Activated CD8-positive, alpha-beta T cell treated with anti-CD3 and anti-CD28 coated beads, Interleukin-2, amount 10 ng/mL, durations not matched to agents 7 days and 5 days (primary cell): ENCODE measurements around the gene SECISBP2L. TPM values are rescaled to one million over a fixed set of nuclear protein-coding genes. Genes with fewer than 3 reads are reported as not detected.

Source experiments
- ATAC-seq: fragments of 150-1000 bp; cut with Tn5 transposase; one replicate; pipeline ENCODE4 v1.10.0; 2021; ENCODE audit warnings: moderate library complexity
- CTCF ChIA-PET: fragments of 350-600 bp; sonication (Branson Sonifier 250); formaldehyde crosslinking; loops from one replicate; lab custom pipeline; 2021; ENCODE audit warnings: antibody characterized with exemption; lab: Charles Lee
- POLR2A ChIA-PET: fragments of 350-600 bp; sonication (Branson Sonifier 250); formaldehyde crosslinking; loops from one replicate; lab custom pipeline; 2021; ENCODE audit warnings: antibody characterized with exemption; lab: Charles Lee
- DNase-seq: peaks from one replicate; pipeline ENCODE4 v3.0.0-alpha.2; 2020
- H3K27ac Mint-ChIP-seq: one replicate; pipeline ENCODE4 v1.8.0; 2021; ENCODE audit warnings: mild to moderate bottlenecking, mixed read lengths
- H3K27me3 Mint-ChIP-seq: one replicate; pipeline ENCODE4 v1.8.0; 2021; ENCODE audit warnings: low read depth, mixed read lengths
- H3K36me3 Mint-ChIP-seq: one replicate; pipeline ENCODE4 v1.8.0; 2021; ENCODE audit warnings: low read depth, mixed read lengths
- H3K4me1 Mint-ChIP-seq: one replicate; pipeline ENCODE4 v1.8.0; 2021; ENCODE audit warnings: low read depth, mixed read lengths
- H3K4me3 Mint-ChIP-seq: one replicate; pipeline ENCODE4 v1.8.0; 2021; ENCODE audit warnings: mild to moderate bottlenecking, mixed read lengths
- H3K9me3 Mint-ChIP-seq: one replicate; pipeline ENCODE4 v1.8.0; 2022; ENCODE audit warnings: mixed read lengths; ENCODE audit not compliant: insufficient read depth
- total RNA-seq, 2 experiments: library from RNA; stranded (reverse); gene quantifications; one replicate each; pipeline ENCODE4 v1.2.3, GENCODE V29; 2021

The SECISBP2L gene
- total RNA-seq: 10 to 100 TPM; 28.3 to 29.2 TPM

GRCh38 chr15:49046220-49047102, at the start of gene SECISBP2L:
Gene SECISBP2L, minus strand, starts transcription at chr15:49046446. Its CDS starts 147 bp downstream, at chr15:49046299.
- no peaks in the 10 kb centered on the region for H3K36me3 Mint-ChIP-seq
- peaks cover 22% of the 10 kb centered on the region for H3K4me1 Mint-ChIP-seq
- ChIA-PET CTCF (interaction anchor here (0.8 to 3.4 kb wide), 11 partner anchors 10 to 425 kb away, joined by 3 to 15 read pairs (median 5); partner anchors contain the start of gene EID1), POLR2A (interaction anchor here (0.6 to 2.2 kb wide), 7 partner anchors 81 to 445 kb away, joined by 3 to 17 read pairs (median 3); partner anchors contain the start of genes COPS2 and EID1)
- H3K4me3 Mint-ChIP-seq: peak within 1 kb of the TSS; percentile 94
- H3K27me3 Mint-ChIP-seq: no peaks in the 10 kb centered on the region
- no peaks in the 10 kb centered on the region for H3K9me3 Mint-ChIP-seq
- peak within 1 kb of the TSS; percentile 86 for H3K27ac Mint-ChIP-seq
- ATAC-seq: peak; percentile 95
- DNase-seq: peak; percentile 94

DNA sequence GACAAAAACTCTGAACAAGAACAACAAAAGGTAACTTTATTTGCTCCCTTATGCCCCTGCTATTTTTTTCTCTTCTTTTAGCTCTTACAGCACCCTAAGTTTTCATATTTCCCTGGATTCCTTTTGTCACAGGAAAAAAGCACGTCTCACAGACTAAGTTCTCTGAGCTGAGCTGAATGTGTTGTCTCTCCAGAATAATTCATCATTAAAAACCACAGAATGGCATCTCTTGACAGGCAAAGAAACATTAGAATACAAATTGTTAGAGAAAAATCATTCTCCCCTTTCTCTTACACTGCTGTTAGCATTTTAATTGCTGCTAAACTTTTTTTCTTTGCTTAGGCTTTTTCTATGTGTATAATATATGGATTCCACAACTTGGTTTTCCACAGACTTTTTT, 48.7 kb upstream of the SECISBP2L start:
- no peak overlapping the region for H3K27ac Mint-ChIP-seq
- no peaks in the 10 kb centered on the region for H3K9me3 Mint-ChIP-seq
- no peaks in the 10 kb centered on the region for H3K27me3 Mint-ChIP-seq
- DNase-seq: no peak
- ATAC-seq: no peak
- H3K4me1 Mint-ChIP-seq: no peaks in the 10 kb centered on the region
- POLR2A ChIA-PET: no interaction called here
- CTCF ChIA-PET: interaction anchor here (1.1 kb wide), 1 partner anchor 12 kb away, joined by 3 read pairs; no protein-coding TSS in a partner anchor
- no peak overlapping the region for H3K4me3 Mint-ChIP-seq
- H3K36me3 Mint-ChIP-seq: peaks cover 4% of the 10 kb centered on the region

GRCh38 chr15:49093252-49094105, 47.2 kb upstream of the SECISBP2L start:
- POLR2A ChIA-PET: no interaction called here
- Mint-ChIP-seq H3K4me3 (no peak overlapping the region), H3K27ac (no peak overlapping the region), H3K4me1 (no peaks in the 10 kb centered on the region), H3K9me3 (no peaks in the 10 kb centered on the region), H3K36me3 (peaks cover 2% of the 10 kb centered on the region), H3K27me3 (no peaks in the 10 kb centered on the region)
- DNase-seq: no peak
- CTCF ChIA-PET: no interaction called here
- ATAC-seq: no peak

DNA sequence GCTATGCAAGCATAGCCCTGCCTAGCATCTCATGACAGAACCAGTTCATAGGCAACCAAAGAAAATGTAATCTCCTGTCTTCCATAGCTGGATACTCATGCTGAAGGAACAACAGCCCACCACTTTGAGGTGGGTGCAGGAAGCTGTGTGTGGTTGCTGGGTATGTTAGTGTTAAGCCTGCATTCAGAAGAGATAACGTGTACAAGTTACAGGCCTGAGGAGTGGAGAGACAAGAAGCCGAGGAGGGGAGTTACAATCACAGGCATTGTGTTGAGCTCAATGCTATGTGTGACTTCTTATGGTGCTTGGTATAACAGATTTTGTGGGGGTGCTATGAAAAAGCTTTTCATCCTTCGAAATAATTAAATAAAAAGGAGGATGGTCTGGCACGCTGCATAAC, 42.8 kb upstream of the SECISBP2L start:
- no peak overlapping the region for H3K4me3 Mint-ChIP-seq
- no peaks in the 10 kb centered on the region for H3K4me1 Mint-ChIP-seq
- DNase-seq (no peak), ATAC-seq (no peak)
- H3K27ac Mint-ChIP-seq: no peak overlapping the region
- H3K27me3 Mint-ChIP-seq: peaks cover 8% of the 10 kb centered on the region
- no peaks in the 10 kb centered on the region for H3K36me3 Mint-ChIP-seq
- H3K9me3 Mint-ChIP-seq: no peaks in the 10 kb centered on the region
- ChIA-PET CTCF (interaction anchor here (1.0 kb wide), 1 partner anchor 227 kb away, joined by 3 read pairs; no protein-coding TSS in a partner anchor), POLR2A (interaction anchor here (1.0 kb wide), 1 partner anchor 9 kb away, joined by 4 read pairs; no protein-coding TSS in a partner anchor)

- CTCF ChIA-PET: interaction anchor here (1.6 kb wide), 1 partner anchor 60 kb away, joined by 5 read pairs; no protein-coding TSS in a partner anchor
- H3K27ac Mint-ChIP-seq: no peak overlapping the region
- ATAC-seq (no peak), DNase-seq (no peak)
- no peak overlapping the region for H3K4me3 Mint-ChIP-seq
- no peaks in the 10 kb centered on the region for H3K36me3 Mint-ChIP-seq
- H3K27me3 Mint-ChIP-seq: peaks cover 11% of the 10 kb centered on the region
- no peaks in the 10 kb centered on the region for H3K4me1 Mint-ChIP-seq
- POLR2A ChIA-PET: no interaction called here
- no peaks in the 10 kb centered on the region for H3K9me3 Mint-ChIP-seq
These were observed 39.6 kb upstream of the SECISBP2L start for GRCh38 chr15:49085696-49086459.

DNA sequence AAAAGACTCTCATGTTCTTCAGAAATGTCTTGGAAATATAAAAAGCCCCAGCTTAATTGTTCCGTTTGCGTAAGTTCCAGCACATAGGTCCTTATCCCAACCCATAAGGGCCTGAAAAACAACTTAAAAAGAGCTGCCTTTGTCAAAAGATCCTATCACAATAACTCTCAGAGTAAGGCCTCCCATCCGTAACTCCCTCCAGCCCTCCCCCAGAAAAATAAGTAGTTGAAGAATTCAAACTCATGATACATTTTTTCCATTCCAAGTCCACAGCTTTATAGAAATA, 38.0 kb upstream of the SECISBP2L start:
- no peak for DNase-seq

DNA sequence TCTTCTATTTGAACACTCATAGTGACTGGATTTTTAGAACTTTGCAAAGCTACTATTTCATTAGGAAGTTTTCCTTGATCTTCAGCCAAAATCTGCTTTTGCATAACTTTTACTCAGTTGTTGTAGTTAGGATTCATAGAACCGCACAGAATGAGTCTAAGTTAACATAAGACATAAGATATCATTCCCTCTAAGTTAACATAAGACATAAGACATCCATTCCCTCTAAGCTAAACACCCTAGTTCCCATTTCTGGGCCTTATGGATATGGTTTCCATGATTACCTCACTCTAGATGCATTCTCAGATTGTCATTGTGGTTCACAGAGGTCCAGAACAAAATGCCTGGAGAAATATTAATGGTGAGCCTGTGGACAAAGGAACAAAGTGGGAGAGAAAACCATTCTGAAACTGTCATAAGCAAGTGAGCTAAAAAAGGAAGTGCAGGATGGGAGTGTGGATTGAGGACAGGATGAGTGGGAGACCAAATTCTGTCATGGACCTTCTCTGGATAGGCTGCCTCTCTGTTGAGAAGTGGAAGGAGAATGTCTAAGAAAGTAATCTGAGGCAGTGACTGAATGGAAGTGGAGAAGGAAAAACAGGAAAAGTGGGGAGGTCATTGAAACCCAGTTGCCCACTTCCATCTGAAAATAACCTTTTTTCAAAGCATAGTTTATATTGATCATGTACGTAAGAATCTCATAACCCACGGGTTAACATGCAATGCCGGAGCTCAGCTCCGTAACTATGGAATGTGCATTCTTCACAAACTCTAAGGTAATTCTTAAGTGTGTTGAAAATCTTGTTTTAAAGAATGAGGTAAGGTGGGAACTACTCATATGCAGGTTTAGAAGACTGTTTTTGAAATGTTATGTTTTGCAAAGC, 37.4 kb upstream of the SECISBP2L start:
- ATAC-seq: no peak
- ChIA-PET CTCF (interaction anchor here (0.9 to 1.0 kb wide), 3 partner anchors 11 to 108 kb away, joined by 3 read pairs; no protein-coding TSS in a partner anchor), POLR2A (interaction anchor here (0.5 to 1.4 kb wide), 2 partner anchors 14 to 72 kb away, joined by 4 read pairs; partner anchors contain the start of gene COPS2)
- H3K27ac Mint-ChIP-seq: no peak overlapping the region
- no peak for DNase-seq
- H3K36me3 Mint-ChIP-seq: no peaks in the 10 kb centered on the region
- H3K4me3 Mint-ChIP-seq: no peak overlapping the region
- no peaks in the 10 kb centered on the region for H3K4me1 Mint-ChIP-seq
- peaks cover 11% of the 10 kb centered on the region for H3K27me3 Mint-ChIP-seq
- H3K9me3 Mint-ChIP-seq: no peaks in the 10 kb centered on the region

More for the DNA sequence above, 38.0 kb upstream of the SECISBP2L start:
- Mint-ChIP-seq H3K9me3 (no peaks in the 10 kb centered on the region), H3K36me3 (no peaks in the 10 kb centered on the region), H3K4me1 (no peaks in the 10 kb centered on the region), H3K4me3 (no peak overlapping the region), H3K27ac (no peak overlapping the region), H3K27me3 (peaks cover 11% of the 10 kb centered on the region)
- CTCF ChIA-PET: interaction anchor here (1.0 kb wide), 1 partner anchor 109 kb away, joined by 3 read pairs; no protein-coding TSS in a partner anchor
- ATAC-seq: no peak
- POLR2A ChIA-PET: interaction anchor here (0.6 kb wide), 1 partner anchor 17 kb away, joined by 3 read pairs; no protein-coding TSS in a partner anchor

DNA sequence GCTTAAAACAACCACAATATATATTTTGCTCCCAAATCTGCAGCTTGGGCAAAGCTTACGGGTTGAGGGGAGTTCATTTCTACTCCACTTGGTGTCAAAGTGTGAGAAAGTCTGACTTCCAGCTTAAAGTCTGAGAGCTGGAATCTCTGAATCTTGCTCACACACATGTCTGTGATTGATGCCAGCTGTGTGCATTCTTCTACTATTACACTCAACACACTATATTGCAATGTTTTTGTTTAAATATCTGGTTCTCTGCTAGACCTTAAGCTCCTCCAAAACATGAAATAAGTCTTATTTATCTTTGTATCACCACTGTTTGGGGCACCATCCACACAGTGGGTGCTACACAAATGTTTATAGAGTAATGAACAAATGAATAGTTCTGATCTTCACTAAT, 36.7 kb upstream of the SECISBP2L start:
- H3K4me1 Mint-ChIP-seq: no peaks in the 10 kb centered on the region
- POLR2A ChIA-PET: interaction anchor here (0.5 to 1.4 kb wide), 2 partner anchors 14 to 73 kb away, joined by 4 read pairs; partner anchors contain the start of gene COPS2
- peaks cover 11% of the 10 kb centered on the region for H3K27me3 Mint-ChIP-seq
- no peaks in the 10 kb centered on the region for H3K9me3 Mint-ChIP-seq
- CTCF ChIA-PET: interaction anchor here (0.8 to 1.0 kb wide), 3 partner anchors 9 to 63 kb away, joined by 3 read pairs; no protein-coding TSS in a partner anchor
- DNase-seq (no peak), ATAC-seq (no peak)
- H3K36me3 Mint-ChIP-seq: no peaks in the 10 kb centered on the region
- no peak overlapping the region for H3K4me3 Mint-ChIP-seq
- H3K27ac Mint-ChIP-seq: no peak overlapping the region

- H3K27me3 Mint-ChIP-seq: peaks cover 3% of the 10 kb centered on the region
- ATAC-seq (no peak), DNase-seq (no peak)
- no peak overlapping the region for H3K4me3 Mint-ChIP-seq
- H3K36me3 Mint-ChIP-seq: no peaks in the 10 kb centered on the region
- ChIA-PET CTCF (no interaction called here), POLR2A (interaction anchor here (1.1 kb wide), 1 partner anchor 10 kb away, joined by 4 read pairs; no protein-coding TSS in a partner anchor)
- no peak overlapping the region for H3K27ac Mint-ChIP-seq
- H3K9me3 Mint-ChIP-seq: no peaks in the 10 kb centered on the region
- H3K4me1 Mint-ChIP-seq: no peaks in the 10 kb centered on the region
These were observed 33.2 kb upstream of the SECISBP2L start for GRCh38 chr15:49079340-49080039.

DNA sequence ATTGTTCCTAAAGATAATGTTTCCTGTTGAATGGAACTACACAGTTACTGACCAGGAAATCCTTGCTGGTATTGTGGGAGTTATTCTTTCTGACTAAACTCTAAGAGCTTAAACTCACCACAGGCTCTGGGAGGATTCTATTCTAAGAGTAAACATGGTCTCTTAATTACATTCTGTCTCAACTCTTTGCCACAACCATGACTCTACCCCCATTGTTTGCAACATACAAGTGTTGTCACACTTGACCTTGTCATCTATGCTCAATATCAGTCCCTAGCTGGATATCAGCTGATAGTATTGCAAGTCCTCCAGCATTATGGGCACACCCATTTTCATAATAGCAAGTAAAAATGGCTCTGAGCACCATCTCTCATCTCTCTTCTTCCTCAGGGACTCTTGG, 29.6 kb upstream of the SECISBP2L start:
- Mint-ChIP-seq H3K27me3 (peaks cover 12% of the 10 kb centered on the region), H3K9me3 (no peaks in the 10 kb centered on the region), H3K36me3 (no peaks in the 10 kb centered on the region), H3K27ac (no peak overlapping the region), H3K4me1 (no peaks in the 10 kb centered on the region), H3K4me3 (no peak overlapping the region)
- ATAC-seq (no peak), DNase-seq (no peak)
- ChIA-PET POLR2A (no interaction called here), CTCF (no interaction called here)
